ENCODE measurements around the gene NR1D1. TPM values are rescaled to one million over a fixed set of nuclear protein-coding genes. Genes with fewer than 3 reads are reported as not detected.
A peak's percentile ranks its signal among the peaks of the same experiment; 100 is the strongest.

The NR1D1 gene
- total RNA-seq, 1 donor from 2014 or later = 18.6 TPM

- DNase-seq (ENCODE audit: low spot score) = no peak
- no peak for ATAC-seq
Measured at GRCh38 chr17:40064971-40065768, 35.2 kb downstream of the NR1D1 start.

- ATAC-seq = no peak
- no peak for DNase-seq (ENCODE audit: low spot score)
Measured at GRCh38 chr17:40063901-40064531, 36.4 kb downstream of the NR1D1 start.

GRCh38 chr17:40063187-40063771, 37.1 kb downstream of the NR1D1 start:
- peak; percentile 67 for DNase-seq (ENCODE audit: low spot score)
- ATAC-seq = peak; percentile 83

- ATAC-seq = peak; percentile 90
Measured at GRCh38 chr17:40062329-40063186, 37.8 kb downstream of the NR1D1 start, which contains the start of gene THRA. TSS of gene THRA (plus strand) at chr17:40062965. CDS start at chr17:40074489, 11,524 bp downstream.

GRCh38 chr17:40061609-40062038, 38.8 kb downstream of the NR1D1 start:
- DNase-seq (ENCODE audit: low spot score) = no peak
- no peak for ATAC-seq

More at GRCh38 chr17:40062329-40063186, 37.8 kb downstream of the NR1D1 start, which contains the start of gene THRA:
- peak; percentile 78 for DNase-seq (ENCODE audit: low spot score)

GRCh38 chr17:40060887-40061608, 39.3 kb downstream of the NR1D1 start:
- ATAC-seq = no peak
- DNase-seq (ENCODE audit: low spot score) = no peak

GRCh38 chr17:40059729-40060475, 40.5 kb downstream of the NR1D1 start:
- no peak for DNase-seq (ENCODE audit: low spot score)
- no peak for ATAC-seq

- no peak for DNase-seq (ENCODE audit: low spot score)
- ATAC-seq = no peak
Measured at GRCh38 chr17:40058865-40059264, 41.5 kb downstream of the NR1D1 start.

- DNase-seq (ENCODE audit: low spot score) (no peak), ATAC-seq (no peak)
Measured at GRCh38 chr17:40058186-40058784, 42.1 kb downstream of the NR1D1 start.

- no peak for DNase-seq (ENCODE audit: low spot score)
- ATAC-seq = no peak
Measured at GRCh38 chr17:40056379-40057015, 43.9 kb downstream of the NR1D1 start.

Other genes starting within 250 kb of the NR1D1 start
- gene IKZF3, start 236.3 kb downstream of the NR1D1 start, total RNA-seq = 0.63 TPM
- gene ZPBP2, start 232.4 kb downstream of the NR1D1 start, total RNA-seq = not detected
- 32.2 TPM for gene GSDMB, start 182.0 kb downstream of the NR1D1 start, total RNA-seq
- gene ORMDL3, start 173.0 kb downstream of the NR1D1 start, total RNA-seq = 159 TPM
- not detected for gene LRRC3C, start 172.9 kb downstream of the NR1D1 start, total RNA-seq
- gene GSDMA, start 137.6 kb downstream of the NR1D1 start, total RNA-seq = not detected
- 52.4 TPM for gene PSMD3, start 119.8 kb downstream of the NR1D1 start, total RNA-seq
- not detected for gene CSF3, start 85.1 kb downstream of the NR1D1 start, total RNA-seq
- gene MED24, start 46.2 kb downstream of the NR1D1 start, total RNA-seq = 28.8 TPM
- 10.7 TPM for gene THRA, start 37.6 kb downstream of the NR1D1 start, total RNA-seq
- 45.9 TPM for gene MSL1, start 21.4 kb upstream of the NR1D1 start, total RNA-seq
- gene CASC3, start 39.9 kb upstream of the NR1D1 start, total RNA-seq = 25.1 TPM
- gene RAPGEFL1, start 76.9 kb upstream of the NR1D1 start, total RNA-seq = 19.3 TPM
- 10.3 TPM for gene WIPF2, start 118.7 kb upstream of the NR1D1 start, total RNA-seq
- gene CDC6, start 187.3 kb upstream of the NR1D1 start, total RNA-seq = 1.5 TPM
- 21.3 TPM for gene RARA, start 208.6 kb upstream of the NR1D1 start, total RNA-seq

All from left lobe of liver (tissue), 2 donors.